WTC11 (cell line): ENCODE measurements around the gene RSL1D1. TPM values are rescaled to one million over a fixed set of nuclear protein-coding genes. Genes with fewer than 3 reads are reported as not detected.
A peak's percentile ranks its signal among the peaks of the same experiment; 100 is the strongest.

ENCODE experiments used
- ATAC-seq: fragments of 200-7000 bp; cut with Tn5 transposase; 2 replicates; pipeline ENCODE4 v1.10.0; 2021; ENCODE audit warnings: mild to moderate bottlenecking, moderate library complexity
- CTCF ChIA-PET: fragments of 300-600 bp; sonication (Branson Sonifier 250); formaldehyde crosslinking; loops from one replicate; lab custom pipeline; 2021; ENCODE audit warnings: antibody characterized with exemption; lab: Charles Lee
- POLR2A ChIA-PET: fragments of 350-600 bp; sonication (Branson Sonifier 250); formaldehyde crosslinking; loops from one replicate; lab custom pipeline; 2021; ENCODE audit warnings: antibody characterized with exemption; lab: Charles Lee
- DNase-seq: peaks from one replicate; pipeline ENCODE4 v3.0.0; 2021; ENCODE audit warnings: low spot score
- H3K27ac Mint-ChIP-seq: 2 replicates; pipeline ENCODE4 v1.8.0; 2021; ENCODE audit warnings: mixed read lengths
- H3K27me3 Mint-ChIP-seq: 2 replicates; pipeline ENCODE4 v1.8.0; 2021; ENCODE audit warnings: low read depth, mild to moderate bottlenecking, moderate library complexity, mixed read lengths
- H3K36me3 Mint-ChIP-seq: 2 replicates; pipeline ENCODE4 v1.8.0; 2021; ENCODE audit warnings: mixed read lengths
- H3K4me1 Mint-ChIP-seq: 2 replicates; pipeline ENCODE4 v1.8.0; 2022; ENCODE audit warnings: mixed read lengths
- H3K4me3 Mint-ChIP-seq: 2 replicates; pipeline ENCODE4 v1.8.0; 2021; ENCODE audit warnings: mild to moderate bottlenecking, moderate library complexity, mixed read lengths
- H3K9me3 Mint-ChIP-seq: 2 replicates; pipeline ENCODE4 v1.8.0; 2021; ENCODE audit warnings: mixed read lengths
- ATF1 ChIP-seq: sonication (generic); formaldehyde crosslinking; IDR thresholded peaks from 2 replicates; pipeline ENCODE4 v1.8.1; 2023; ENCODE audit warnings: mild to moderate bottlenecking, moderate library complexity, missing genetic modification reagents
- CBFB ChIP-seq: sonication (generic); formaldehyde crosslinking; IDR thresholded peaks from 2 replicates; pipeline ENCODE4 v1.8.1; 2022; ENCODE audit warnings: mild to moderate bottlenecking, low read depth, missing genetic modification reagents
- CREM ChIP-seq: sonication (generic); formaldehyde crosslinking; IDR thresholded peaks from 2 replicates; pipeline ENCODE4 v1.8.1; 2022; ENCODE audit warnings: mild to moderate bottlenecking, missing genetic modification reagents, moderate library complexity
- JUN ChIP-seq: sonication (generic); formaldehyde crosslinking; IDR thresholded peaks from 2 replicates; pipeline ENCODE4 v1.8.0; 2023; ENCODE audit warnings: mild to moderate bottlenecking, missing genetic modification reagents
- MYBL2 ChIP-seq: sonication (generic); formaldehyde crosslinking; IDR thresholded peaks from 2 replicates; pipeline ENCODE4 v1.8.1; 2023; ENCODE audit warnings: mild to moderate bottlenecking, moderate library complexity, missing genetic modification reagents
- NFATC4 ChIP-seq: fragments of 250-450 bp; sonication (Bioruptor Pico); IDR thresholded peaks from 2 replicates; pipeline ENCODE4 v1.9.0; 2021; ENCODE audit warnings: mild to moderate bottlenecking
- NFE2L1 ChIP-seq: sonication (generic); formaldehyde crosslinking; IDR thresholded peaks from 2 replicates; pipeline ENCODE4 v1.8.1; 2023; ENCODE audit warnings: missing genetic modification reagents
- RELA ChIP-seq: sonication (generic); formaldehyde crosslinking; IDR thresholded peaks from 2 replicates; pipeline ENCODE4 v1.8.1; 2022; ENCODE audit warnings: missing genetic modification reagents, mild to moderate bottlenecking, borderline replicate concordance
- RORB ChIP-seq: fragments of 250-450 bp; sonication (Bioruptor Pico); IDR thresholded peaks from 2 replicates; pipeline ENCODE4 v1.9.0; 2021; ENCODE audit warnings: mild to moderate bottlenecking
- TCF7 ChIP-seq: sonication (generic); formaldehyde crosslinking; IDR thresholded peaks from 2 replicates; pipeline ENCODE4 v1.8.0; 2022; ENCODE audit warnings: mild to moderate bottlenecking, low read depth, missing genetic modification reagents, moderate library complexity
- ZNF219 ChIP-seq: sonication (generic); formaldehyde crosslinking; IDR thresholded peaks from 2 replicates; pipeline ENCODE4 v1.8.0; 2023; ENCODE audit warnings: missing genetic modification reagents, mild to moderate bottlenecking, borderline replicate concordance
- ZNF232 ChIP-seq: sonication (generic); formaldehyde crosslinking; IDR thresholded peaks from 2 replicates; pipeline ENCODE4 v1.8.0; 2022; ENCODE audit warnings: mild to moderate bottlenecking, missing genetic modification reagents
- ZNF317 ChIP-seq: sonication (generic); formaldehyde crosslinking; IDR thresholded peaks from 2 replicates; pipeline ENCODE4 v1.8.1; 2023; ENCODE audit warnings: low read depth, mild to moderate bottlenecking, moderate library complexity, missing genetic modification reagents, borderline replicate concordance
- total RNA-seq: library from RNA; stranded (reverse); gene quantifications from 3 replicates; pipeline ENCODE4 v1.2.3, GENCODE V29; 2021
- TF ChIP-seq, protein P1 (sequence below): sonication (generic); formaldehyde crosslinking; IDR thresholded peaks from 2 replicates; pipeline ENCODE4 v1.8.1; 2022; ENCODE audit warnings: low read depth, mild to moderate bottlenecking, moderate library complexity, missing genetic modification reagents, borderline replicate concordance
- TF ChIP-seq, protein P2 (sequence below): sonication (generic); formaldehyde crosslinking; IDR thresholded peaks from 2 replicates; pipeline ENCODE4 v1.8.1; 2023; ENCODE audit warnings: mild to moderate bottlenecking, missing genetic modification reagents
- TF ChIP-seq, protein P3 (sequence below): sonication (generic); formaldehyde crosslinking; IDR thresholded peaks from 2 replicates; pipeline ENCODE4 v1.8.1; 2023; ENCODE audit warnings: mild to moderate bottlenecking, missing genetic modification reagents
- TF ChIP-seq, protein P4 (sequence below): sonication (generic); formaldehyde crosslinking; IDR thresholded peaks from 2 replicates; pipeline ENCODE4 v1.8.1; 2023; ENCODE audit warnings: mild to moderate bottlenecking, missing genetic modification reagents, moderate library complexity
- TF ChIP-seq, protein P5 (sequence below): sonication (generic); formaldehyde crosslinking; IDR thresholded peaks from 2 replicates; pipeline ENCODE4 v1.8.0; 2022; ENCODE audit warnings: mild to moderate bottlenecking, missing genetic modification reagents

Gene RSL1D1
- total RNA-seq, 1 experiment from 2014 or later: 227 TPM

DNA sequence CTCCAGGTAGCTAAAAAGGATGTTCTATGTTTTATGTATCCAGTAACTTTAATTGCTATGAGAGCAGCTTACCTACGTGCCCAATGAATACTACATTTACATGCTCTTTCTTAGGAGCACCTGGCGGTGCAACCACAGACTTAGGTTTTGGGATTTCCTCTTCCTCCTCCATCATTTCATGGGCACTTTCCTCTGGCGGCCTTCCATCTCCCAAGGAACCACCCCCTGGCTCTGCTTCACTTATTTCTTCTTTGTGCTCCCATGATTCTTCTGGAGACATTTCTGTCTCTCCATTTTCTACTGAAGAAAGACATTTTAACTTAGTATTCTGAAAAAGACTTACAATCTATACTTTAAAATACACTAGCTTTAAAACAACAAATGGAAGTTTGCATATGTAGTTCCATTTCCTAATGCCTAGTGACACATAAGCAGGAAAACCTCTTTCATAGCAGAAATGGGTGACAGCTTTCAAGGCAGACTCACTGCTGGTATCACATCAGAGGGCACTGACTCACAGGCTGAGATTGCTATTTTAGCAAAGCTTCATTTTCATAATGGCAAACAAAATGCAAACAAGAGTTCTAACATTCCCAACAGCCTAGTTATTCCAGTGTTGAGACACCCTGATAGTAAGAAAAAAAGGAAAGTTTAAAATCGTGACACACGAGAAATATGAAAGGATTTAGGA, 45.3 kb upstream of the RSL1D1 start:
- ChIA-PET POLR2A (no interaction called here), CTCF (interaction anchor here (1.6 kb wide), 1 partner anchor 99 kb away, joined by 5 read pairs; no protein-coding TSS in a partner anchor)
- H3K27ac Mint-ChIP-seq: 0 out of 2 replicates have a peak overlapping the region, but pooled peaks have one; percentile 66
- no peak overlapping the region for H3K4me3 Mint-ChIP-seq
- 0 out of 2 replicates have a peak, but pooled peaks cover 12% of the 10 kb centered on the region for H3K4me1 Mint-ChIP-seq
- H3K36me3 Mint-ChIP-seq: peaks cover 36% of the 10 kb centered on the region
- no peaks in the 10 kb centered on the region for H3K9me3 Mint-ChIP-seq
- H3K27me3 Mint-ChIP-seq: no peaks in the 10 kb centered on the region
- ATAC-seq (no peak), DNase-seq (no peak)
- no peak for TF ChIP-seq ZNF219 (CRISPR knock-in tag)
- no peak for TF ChIP-seq ATF1 (CRISPR knock-in tag)
- TF ChIP-seq MYBL2: no peak
- TF ChIP-seq JUN (CRISPR knock-in tag): no peak
- TF ChIP-seq, protein P1, sequence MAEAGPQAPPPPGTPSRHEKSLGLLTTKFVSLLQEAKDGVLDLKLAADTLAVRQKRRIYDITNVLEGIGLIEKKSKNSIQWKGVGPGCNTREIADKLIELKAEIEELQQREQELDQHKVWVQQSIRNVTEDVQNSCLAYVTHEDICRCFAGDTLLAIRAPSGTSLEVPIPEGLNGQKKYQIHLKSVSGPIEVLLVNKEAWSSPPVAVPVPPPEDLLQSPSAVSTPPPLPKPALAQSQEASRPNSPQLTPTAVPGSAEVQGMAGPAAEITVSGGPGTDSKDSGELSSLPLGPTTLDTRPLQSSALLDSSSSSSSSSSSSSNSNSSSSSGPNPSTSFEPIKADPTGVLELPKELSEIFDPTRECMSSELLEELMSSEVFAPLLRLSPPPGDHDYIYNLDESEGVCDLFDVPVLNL: no peak
- TF ChIP-seq, protein P2, sequence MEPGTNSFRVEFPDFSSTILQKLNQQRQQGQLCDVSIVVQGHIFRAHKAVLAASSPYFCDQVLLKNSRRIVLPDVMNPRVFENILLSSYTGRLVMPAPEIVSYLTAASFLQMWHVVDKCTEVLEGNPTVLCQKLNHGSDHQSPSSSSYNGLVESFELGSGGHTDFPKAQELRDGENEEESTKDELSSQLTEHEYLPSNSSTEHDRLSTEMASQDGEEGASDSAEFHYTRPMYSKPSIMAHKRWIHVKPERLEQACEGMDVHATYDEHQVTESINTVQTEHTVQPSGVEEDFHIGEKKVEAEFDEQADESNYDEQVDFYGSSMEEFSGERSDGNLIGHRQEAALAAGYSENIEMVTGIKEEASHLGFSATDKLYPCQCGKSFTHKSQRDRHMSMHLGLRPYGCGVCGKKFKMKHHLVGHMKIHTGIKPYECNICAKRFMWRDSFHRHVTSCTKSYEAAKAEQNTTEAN (CRISPR knock-in tag): no peak
- no peak for TF ChIP-seq ZNF232

DNA sequence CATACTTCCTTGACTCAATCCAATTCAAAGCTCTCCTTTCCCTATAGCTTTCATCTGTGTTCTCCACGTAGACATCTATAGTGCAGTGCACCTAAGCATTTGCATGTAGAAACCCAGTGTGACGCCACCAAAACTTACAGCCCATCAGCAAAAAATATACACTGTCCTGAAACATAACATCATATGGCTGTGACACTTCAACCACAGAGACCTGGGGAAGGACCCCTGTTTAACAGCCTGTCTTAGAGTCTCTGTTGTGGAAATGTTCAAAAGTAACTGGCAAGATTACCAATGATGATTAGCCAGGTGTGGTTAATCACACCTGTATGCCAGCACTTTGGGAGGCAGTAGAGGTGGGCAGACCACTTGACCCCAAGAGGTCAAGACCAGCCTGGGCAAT, 42.2 kb upstream of the RSL1D1 start:
- CTCF ChIA-PET: no interaction called here
- DNase-seq (no peak), ATAC-seq (no peak)
- H3K36me3 Mint-ChIP-seq: peaks cover 57% of the 10 kb centered on the region
- H3K27me3 Mint-ChIP-seq: no peaks in the 10 kb centered on the region
- no peaks in the 10 kb centered on the region for H3K4me1 Mint-ChIP-seq
- H3K4me3 Mint-ChIP-seq: no peak overlapping the region
- H3K27ac Mint-ChIP-seq: no peak overlapping the region
- POLR2A ChIA-PET: no interaction called here
- no peaks in the 10 kb centered on the region for H3K9me3 Mint-ChIP-seq
- TF ChIP-seq TCF7 (CRISPR knock-in tag): no peak
- no peak for TF ChIP-seq NFATC4 (CRISPR knock-in tag)
- no peak for TF ChIP-seq RORB (CRISPR knock-in tag)
- TF ChIP-seq ZNF317 (CRISPR knock-in tag): no peak
- TF ChIP-seq ATF1 (CRISPR knock-in tag): no peak
- TF ChIP-seq, protein P3, sequence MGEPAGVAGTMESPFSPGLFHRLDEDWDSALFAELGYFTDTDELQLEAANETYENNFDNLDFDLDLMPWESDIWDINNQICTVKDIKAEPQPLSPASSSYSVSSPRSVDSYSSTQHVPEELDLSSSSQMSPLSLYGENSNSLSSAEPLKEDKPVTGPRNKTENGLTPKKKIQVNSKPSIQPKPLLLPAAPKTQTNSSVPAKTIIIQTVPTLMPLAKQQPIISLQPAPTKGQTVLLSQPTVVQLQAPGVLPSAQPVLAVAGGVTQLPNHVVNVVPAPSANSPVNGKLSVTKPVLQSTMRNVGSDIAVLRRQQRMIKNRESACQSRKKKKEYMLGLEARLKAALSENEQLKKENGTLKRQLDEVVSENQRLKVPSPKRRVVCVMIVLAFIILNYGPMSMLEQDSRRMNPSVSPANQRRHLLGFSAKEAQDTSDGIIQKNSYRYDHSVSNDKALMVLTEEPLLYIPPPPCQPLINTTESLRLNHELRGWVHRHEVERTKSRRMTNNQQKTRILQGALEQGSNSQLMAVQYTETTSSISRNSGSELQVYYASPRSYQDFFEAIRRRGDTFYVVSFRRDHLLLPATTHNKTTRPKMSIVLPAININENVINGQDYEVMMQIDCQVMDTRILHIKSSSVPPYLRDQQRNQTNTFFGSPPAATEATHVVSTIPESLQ (CRISPR knock-in tag): no peak
- TF ChIP-seq NFE2L1 (CRISPR knock-in tag): no peak
- no peak for TF ChIP-seq RELA (CRISPR knock-in tag)
- no peak for TF ChIP-seq CBFB (CRISPR knock-in tag)
- TF ChIP-seq, protein P4, sequence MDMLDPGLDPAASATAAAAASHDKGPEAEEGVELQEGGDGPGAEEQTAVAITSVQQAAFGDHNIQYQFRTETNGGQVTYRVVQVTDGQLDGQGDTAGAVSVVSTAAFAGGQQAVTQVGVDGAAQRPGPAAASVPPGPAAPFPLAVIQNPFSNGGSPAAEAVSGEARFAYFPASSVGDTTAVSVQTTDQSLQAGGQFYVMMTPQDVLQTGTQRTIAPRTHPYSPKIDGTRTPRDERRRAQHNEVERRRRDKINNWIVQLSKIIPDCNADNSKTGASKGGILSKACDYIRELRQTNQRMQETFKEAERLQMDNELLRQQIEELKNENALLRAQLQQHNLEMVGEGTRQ: no peak
- no peak for TF ChIP-seq CREM (CRISPR knock-in tag)
- TF ChIP-seq, protein P5, sequence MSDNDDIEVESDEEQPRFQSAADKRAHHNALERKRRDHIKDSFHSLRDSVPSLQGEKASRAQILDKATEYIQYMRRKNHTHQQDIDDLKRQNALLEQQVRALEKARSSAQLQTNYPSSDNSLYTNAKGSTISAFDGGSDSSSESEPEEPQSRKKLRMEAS (CRISPR knock-in tag): no peak
